AG04450 (cell line): ENCODE data around the gene THOC5. TPM values are rescaled to one million over a fixed set of nuclear protein-coding genes. Genes with fewer than 3 reads are reported as not detected.

ENCODE experiments used
- CTCF ChIA-PET: fragments of 300-600, 350-600 bp; formaldehyde crosslinking; extraction: SDS; loops from one replicate; lab custom pipeline; 2022; ENCODE audit warnings: antibody characterized with exemption, inconsistent platforms; lab: Charles Lee
- POLR2A ChIA-PET: fragments of 350-600 bp; formaldehyde crosslinking; extraction: SDS; loops from one replicate; lab custom pipeline; 2021; ENCODE audit warnings: antibody characterized with exemption, inconsistent platforms; lab: Yijun Ruan, JAX
- DNase-seq: peaks from one replicate; pipeline ENCODE4 v3.0.0-alpha.2; 2011; ENCODE audit warnings: low read depth, low spot score
- H3K27ac ChIP-seq: one replicate; pipeline ENCODE4 v1.5.1; 2012; ENCODE audit warnings: low read depth, low read length, control low read depth
- H3K27me3 ChIP-seq: one replicate; pipeline ENCODE4 v1.6.0; 2012; ENCODE audit warnings: low read length; ENCODE audit not compliant: control insufficient read depth, insufficient read depth
- H3K4me3 ChIP-seq: 2 replicates; pipeline ENCODE4 v1.5.1; 2011; ENCODE audit warnings: mild to moderate bottlenecking, low read depth, low read length, control low read depth
- H3K9me3 ChIP-seq: 2 replicates; pipeline ENCODE4 v1.5.1; 2012; ENCODE audit warnings: low read length; ENCODE audit not compliant: control insufficient read depth, insufficient read depth
- CTCF ChIP-seq: IDR thresholded peaks from 2 replicates; pipeline ENCODE4 v1.5.1; 2011; ENCODE audit warnings: low read depth, low read length, control low read depth, inconsistent platforms
- polyA plus RNA-seq: library from polyadenylated mRNA; depleted of rRNA; stranded (reverse); fragments of >200 nt; gene quantifications from 2 replicates; pipeline ENCODE4 v1.2.3, GENCODE V29; 2011

THOC5 gene
- polyA plus RNA-seq, 1 experiment: 93.7 TPM

GRCh38 chr22:29463629-29464028, 89.9 kb downstream of the THOC5 start:
- no peaks in the 10 kb centered on the region for H3K9me3 ChIP-seq
- POLR2A ChIA-PET: interaction anchor here (0.5 kb wide), 1 partner anchor 23 kb away, joined by 4 read pairs; no protein-coding TSS in a partner anchor
- no peak overlapping the region for H3K4me3 ChIP-seq
- CTCF ChIA-PET: no interaction called here
- no peak for TF ChIP-seq CTCF
- peaks cover 16% of the 10 kb centered on the region for H3K27me3 ChIP-seq
- H3K27ac ChIP-seq: no peak overlapping the region
- DNase-seq: no peak

GRCh38 chr22:29461263-29461662, 92.3 kb downstream of the THOC5 start:
- Histone ChIP-seq H3K27me3 (peaks cover 5% of the 10 kb centered on the region), H3K9me3 (no peaks in the 10 kb centered on the region), H3K4me3 (no peak overlapping the region), H3K27ac (no peak overlapping the region)
- DNase-seq: no peak
- TF ChIP-seq CTCF: no peak
- CTCF ChIA-PET: interaction anchor here (0.6 kb wide), 1 partner anchor 1928 kb away, joined by 4 read pairs; no protein-coding TSS in a partner anchor
- POLR2A ChIA-PET: no interaction called here

DNA sequence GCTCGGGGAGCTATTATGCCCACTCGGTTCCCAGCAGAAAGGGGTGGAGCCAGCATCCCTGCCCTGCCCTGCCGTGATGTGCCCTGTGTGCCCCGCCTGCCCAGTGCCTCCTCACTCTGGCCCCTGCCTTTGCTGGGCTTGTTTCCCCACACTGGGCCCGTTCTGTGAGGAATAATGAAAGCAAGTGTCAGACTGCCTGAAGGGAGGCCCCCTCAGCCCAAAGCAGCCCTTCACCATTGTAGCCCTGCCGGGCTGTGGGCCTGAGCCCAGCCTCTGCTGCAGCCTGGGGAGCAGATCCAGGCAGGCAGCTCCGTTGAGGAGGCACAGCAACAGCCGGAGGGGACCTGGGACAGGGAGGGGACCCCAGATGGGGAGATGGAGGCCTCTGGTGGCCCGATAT, 93.8 kb downstream of the THOC5 start:
- TF ChIP-seq CTCF: no peak
- Histone ChIP-seq H3K27ac (no peak overlapping the region), H3K27me3 (peaks cover 2% of the 10 kb centered on the region), H3K9me3 (no peaks in the 10 kb centered on the region), H3K4me3 (no peak overlapping the region)
- POLR2A ChIA-PET: no interaction called here
- CTCF ChIA-PET: no interaction called here
- DNase-seq: no peak

DNA sequence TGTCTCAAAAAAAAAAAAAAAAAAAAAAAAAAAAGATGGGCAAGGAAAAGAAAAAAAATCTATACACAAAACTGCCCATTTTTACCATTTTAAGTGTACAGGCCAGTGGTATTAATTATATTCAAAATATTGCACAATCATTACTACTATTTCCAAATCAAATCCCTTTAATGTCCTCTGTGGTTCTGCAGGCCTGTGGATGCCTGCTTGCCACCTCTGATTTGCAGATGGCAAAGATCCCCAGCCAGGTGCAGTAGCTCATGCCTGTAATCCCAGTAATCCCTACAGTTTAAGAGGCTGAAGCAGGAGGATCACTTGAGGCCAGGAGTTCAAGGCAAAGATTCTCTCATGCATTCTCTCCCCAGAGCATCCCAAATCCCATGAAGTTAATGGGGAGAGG, 95.0 kb downstream of the THOC5 start:
- Histone ChIP-seq H3K4me3 (no peak overlapping the region), H3K9me3 (no peaks in the 10 kb centered on the region), H3K27me3 (peaks cover 4% of the 10 kb centered on the region), H3K27ac (no peak overlapping the region)
- ChIA-PET POLR2A (no interaction called here), CTCF (interaction anchor here (0.7 kb wide), 1 partner anchor 95 kb away, joined by 3 read pairs; the partner anchor contains the start of gene THOC5)
- no peak for TF ChIP-seq CTCF
- no peak for DNase-seq

GRCh38 chr22:29457730-29458129, 95.8 kb downstream of the THOC5 start:
- no peak for TF ChIP-seq CTCF
- POLR2A ChIA-PET: no interaction called here
- no peak for DNase-seq
- no peak overlapping the region for H3K4me3 ChIP-seq
- H3K27me3 ChIP-seq: peaks cover 4% of the 10 kb centered on the region
- CTCF ChIA-PET: no interaction called here
- H3K9me3 ChIP-seq: no peaks in the 10 kb centered on the region
- H3K27ac ChIP-seq: no peak overlapping the region
